NCI-H2196 treated with DMSO at 0.1 percent for 48 hours (cell line): ENCODE results near the gene IFT80.

ENCODE experiments used
- DNase-seq: peaks from one replicate; lab custom pipeline; 2025; ENCODE audit not compliant: unreplicated experiment; lab: John Stamatoyannopoulos, UW

The IFT80 gene

GRCh38 chr3:160213191-160213590 lies 185.8 kb downstream of the IFT80 start:
- DNase-seq = no peak

- no peak for DNase-seq
Observed at GRCh38 chr3:160210799-160211221, 188.2 kb downstream of the IFT80 start.

GRCh38 chr3:160210341-160210740 lies 188.7 kb downstream of the IFT80 start:
- DNase-seq = no peak
